SU-DHL-6 (cell line): ENCODE measurements around the gene SIAE.

Experiments
- H2AFZ ChIP-seq: fragments of 200-600 bp; sonication (generic); 2 replicates; pipeline ENCODE4 v1.6.1; 2014; ENCODE audit warnings: low read depth, mild to moderate bottlenecking, moderate library complexity, mixed read lengths, antibody characterized with exemption, low read length; ENCODE audit not compliant: severe bottlenecking
- H3F3A ChIP-seq: fragments of 200-600 bp; shearing (Covaris generic); 2 replicates; pipeline ENCODE4 v1.6.0; 2016; ENCODE audit warnings: antibody characterized with exemption, mild to moderate bottlenecking; ENCODE audit not compliant: insufficient read depth
- H3K27ac ChIP-seq: fragments of 200-600 bp; sonication (generic); 2 replicates; pipeline ENCODE4 v1.5.1; 2016; ENCODE audit warnings: low read depth, mild to moderate bottlenecking, low read length, moderate library complexity, mixed read lengths
- H3K27me3 ChIP-seq: fragments of 200-600 bp; sonication (generic), shearing (Covaris generic); 2 replicates; pipeline ENCODE4 v1.6.0; 2014; ENCODE audit warnings: mild to moderate bottlenecking, low read length
- H3K36me3 ChIP-seq: fragments of 200-600 bp; sonication (generic); 2 replicates; pipeline ENCODE4 v1.6.1; 2014; ENCODE audit warnings: mild to moderate bottlenecking, low read length, mixed read lengths
- H3K4me2 ChIP-seq: fragments of 300-600, 200-600 bp; shearing (Covaris generic), sonication (generic); 2 replicates; pipeline ENCODE4 v1.6.0; 2014; ENCODE audit warnings: low read length, low read depth, mild to moderate bottlenecking; ENCODE audit not compliant: poor library complexity, severe bottlenecking
- H3K4me3 ChIP-seq: fragments of 200-600 bp; sonication (generic); 2 replicates; pipeline ENCODE4 v1.5.1; 2014; ENCODE audit warnings: antibody characterized with exemption, low read length, mild to moderate bottlenecking, mixed read lengths; ENCODE audit not compliant: insufficient read depth, poor library complexity, severe bottlenecking
- H3K79me2 ChIP-seq: fragments of 200-600 bp; sonication (generic); 2 replicates; pipeline ENCODE4 v1.6.1; 2014; ENCODE audit warnings: mild to moderate bottlenecking, low read length, moderate library complexity; ENCODE audit not compliant: insufficient read depth
- H3K9ac ChIP-seq: fragments of 200-600 bp; sonication (generic); 2 replicates; pipeline ENCODE4 v1.7.0; 2014; ENCODE audit warnings: mild to moderate bottlenecking, low read length
- H3K9me2 ChIP-seq: fragments of 200-600 bp; sonication (generic); replicated peaks from 2 replicates; pipeline ENCODE4 v1.6.1; 2014; ENCODE audit warnings: low read length; ENCODE audit not compliant: insufficient read depth
- H3K9me3 ChIP-seq: fragments of 200-600 bp; sonication (generic); 2 replicates; pipeline ENCODE4 v1.6.1; 2014; ENCODE audit warnings: low read length, mixed read lengths; ENCODE audit not compliant: insufficient read depth
- H4K20me1 ChIP-seq: fragments of 200-600 bp; sonication (generic); 2 replicates; pipeline ENCODE4 v1.6.1; 2014; ENCODE audit warnings: low read depth, mild to moderate bottlenecking, antibody characterized with exemption, low read length, moderate library complexity, mixed read lengths
- EZH2phosphoT487 ChIP-seq: fragments of 200-600 bp; sonication (generic), shearing (Covaris generic); conservative IDR thresholded peaks from 2 replicates; pipeline ENCODE4 v1.6.1; 2018; ENCODE audit warnings: mild to moderate bottlenecking, antibody characterized with exemption, low read length, moderate library complexity, mixed read lengths
- TF ChIP-seq, protein P1 (sequence below): fragments of 200-600 bp; sonication (generic); IDR thresholded peaks from one replicate; pipeline ENCODE4 v1.5.1; 2017; ENCODE audit warnings: antibody characterized with exemption, mild to moderate bottlenecking, low read length, moderate library complexity; ENCODE audit not compliant: insufficient read depth, poor library complexity, severe bottlenecking

SIAE gene

DNA sequence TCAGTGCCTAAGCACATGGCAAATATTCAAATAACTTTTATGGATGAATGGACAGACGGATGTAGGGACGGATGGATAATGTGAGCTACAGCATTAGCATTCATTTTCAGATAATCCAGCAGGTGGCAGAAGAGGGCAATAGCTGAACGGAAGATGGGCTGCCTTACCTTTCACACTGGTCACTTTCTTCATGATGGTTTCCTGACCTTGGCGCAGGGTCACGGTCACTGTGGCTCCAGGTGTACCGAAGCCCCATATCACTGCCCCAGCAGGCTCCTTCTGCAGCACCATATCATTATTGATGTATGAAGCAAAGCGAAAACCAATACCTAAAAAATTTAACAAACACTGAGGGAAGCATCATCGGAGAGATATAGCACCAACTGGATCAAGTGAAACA, 4.3 kb downstream of the SIAE start:
- Histone ChIP-seq H3K27ac (no peak overlapping the region), H4K20me1 (no peaks in the 10 kb centered on the region), H3F3A (no peaks in the 10 kb centered on the region; the same call in 1 of the 2 replicates), H2AFZ (no peak overlapping the region), H3K9ac (no peak overlapping the region), H3K79me2 (no peaks in the 10 kb centered on the region), H3K9me2 (no peaks in the 10 kb centered on the region), H3K4me3 (no peak overlapping the region), H3K9me3 (no peaks in the 10 kb centered on the region), H3K4me2 (no peak overlapping the region), H3K27me3 (no peaks in the 10 kb centered on the region), H3K36me3 (no peaks in the 10 kb centered on the region)
- no peak for TF ChIP-seq EZH2phosphoT487
- TF ChIP-seq, protein P1, sequence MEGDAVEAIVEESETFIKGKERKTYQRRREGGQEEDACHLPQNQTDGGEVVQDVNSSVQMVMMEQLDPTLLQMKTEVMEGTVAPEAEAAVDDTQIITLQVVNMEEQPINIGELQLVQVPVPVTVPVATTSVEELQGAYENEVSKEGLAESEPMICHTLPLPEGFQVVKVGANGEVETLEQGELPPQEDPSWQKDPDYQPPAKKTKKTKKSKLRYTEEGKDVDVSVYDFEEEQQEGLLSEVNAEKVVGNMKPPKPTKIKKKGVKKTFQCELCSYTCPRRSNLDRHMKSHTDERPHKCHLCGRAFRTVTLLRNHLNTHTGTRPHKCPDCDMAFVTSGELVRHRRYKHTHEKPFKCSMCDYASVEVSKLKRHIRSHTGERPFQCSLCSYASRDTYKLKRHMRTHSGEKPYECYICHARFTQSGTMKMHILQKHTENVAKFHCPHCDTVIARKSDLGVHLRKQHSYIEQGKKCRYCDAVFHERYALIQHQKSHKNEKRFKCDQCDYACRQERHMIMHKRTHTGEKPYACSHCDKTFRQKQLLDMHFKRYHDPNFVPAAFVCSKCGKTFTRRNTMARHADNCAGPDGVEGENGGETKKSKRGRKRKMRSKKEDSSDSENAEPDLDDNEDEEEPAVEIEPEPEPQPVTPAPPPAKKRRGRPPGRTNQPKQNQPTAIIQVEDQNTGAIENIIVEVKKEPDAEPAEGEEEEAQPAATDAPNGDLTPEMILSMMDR: peak; percentile 35

DNA sequence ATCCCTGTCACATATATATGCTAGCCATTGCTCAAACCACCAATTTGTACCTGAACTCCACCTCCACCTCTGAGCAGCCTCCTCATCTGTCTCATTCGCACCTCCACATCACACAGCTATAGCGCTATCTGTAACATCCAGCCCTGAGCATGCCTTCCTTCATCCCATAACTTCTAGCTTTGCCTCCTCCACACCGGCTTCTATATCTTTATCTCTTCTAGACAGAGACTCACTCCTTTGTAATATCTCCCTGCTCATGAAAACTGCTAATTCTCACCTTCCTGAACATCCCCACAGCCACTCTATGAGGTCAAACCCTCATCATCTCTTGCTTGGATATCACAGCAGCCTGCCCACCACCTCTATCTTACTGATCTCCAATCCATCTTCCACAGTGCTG, 5.9 kb downstream of the SIAE start:
- no peak overlapping the region for H2AFZ ChIP-seq
- TF ChIP-seq, protein P1: no peak
- no peaks in the 10 kb centered on the region for H3K9me3 ChIP-seq
- no peak overlapping the region for H3K27ac ChIP-seq
- H3K4me2 ChIP-seq: no peak overlapping the region
- no peaks in the 10 kb centered on the region for H4K20me1 ChIP-seq
- no peaks in the 10 kb centered on the region for H3K27me3 ChIP-seq
- H3K79me2 ChIP-seq: no peaks in the 10 kb centered on the region
- H3K36me3 ChIP-seq: no peaks in the 10 kb centered on the region
- H3F3A ChIP-seq: no peaks in the 10 kb centered on the region; the same call in 1 of the 2 replicates
- H3K4me3 ChIP-seq: no peak overlapping the region
- no peak overlapping the region for H3K9ac ChIP-seq
- no peaks in the 10 kb centered on the region for H3K9me2 ChIP-seq

DNA sequence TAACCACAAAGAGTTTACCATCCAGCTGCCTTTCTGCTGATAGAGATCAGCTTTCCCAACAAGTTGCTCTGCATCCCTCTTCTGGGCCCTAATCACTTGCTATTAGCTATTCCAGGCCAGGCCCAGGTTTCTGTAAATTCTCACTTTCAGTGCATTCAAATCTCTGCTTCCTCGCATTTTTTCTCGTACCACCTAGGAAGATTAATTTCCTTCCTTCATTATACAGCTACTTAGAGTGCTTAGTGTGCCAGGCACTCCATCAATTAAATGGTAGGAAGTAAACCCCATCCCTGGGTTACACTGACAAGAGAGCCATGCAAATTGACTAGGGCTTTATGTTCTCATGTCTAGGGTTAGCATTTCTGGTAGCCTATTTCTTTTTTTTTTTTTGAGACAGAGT, 9.7 kb downstream of the SIAE start:
- H2AFZ ChIP-seq: no peak overlapping the region
- no peaks in the 10 kb centered on the region for H3K27me3 ChIP-seq
- H3K4me3 ChIP-seq: no peak overlapping the region
- H3K27ac ChIP-seq: no peak overlapping the region
- no peak overlapping the region for H3K4me2 ChIP-seq
- H3K9ac ChIP-seq: no peak overlapping the region
- no peaks in the 10 kb centered on the region for H4K20me1 ChIP-seq
- no peaks in the 10 kb centered on the region for H3F3A ChIP-seq
- H3K79me2 ChIP-seq: no peaks in the 10 kb centered on the region
- H3K9me3 ChIP-seq: no peaks in the 10 kb centered on the region
- TF ChIP-seq, protein P1: no peak
- TF ChIP-seq EZH2phosphoT487: no peak
- no peaks in the 10 kb centered on the region for H3K36me3 ChIP-seq
- H3K9me2 ChIP-seq: no peaks in the 10 kb centered on the region

DNA sequence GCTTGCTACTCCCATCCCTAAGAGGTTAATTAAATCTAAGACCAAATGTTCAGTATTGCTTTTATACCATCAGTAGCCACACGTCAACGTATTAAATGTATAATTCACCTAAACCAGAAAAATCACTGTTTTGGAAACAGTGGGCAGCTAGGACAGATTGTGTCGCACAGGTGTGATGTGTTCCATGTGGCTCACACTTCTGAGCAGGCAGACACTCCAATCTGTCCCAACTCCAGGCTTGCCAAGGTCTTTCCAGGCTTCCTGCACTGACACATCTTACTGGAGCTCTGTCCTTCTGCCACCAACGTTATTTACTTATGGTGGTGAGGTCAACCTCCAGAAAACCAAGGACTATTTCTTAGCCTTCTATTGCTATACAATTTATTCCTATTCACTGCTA, 11.4 kb downstream of the SIAE start:
- H3K9ac ChIP-seq: no peak overlapping the region
- TF ChIP-seq, protein P1: no peak
- no peak for TF ChIP-seq EZH2phosphoT487
- no peak overlapping the region for H3K4me3 ChIP-seq
- H3K79me2 ChIP-seq: no peaks in the 10 kb centered on the region
- no peaks in the 10 kb centered on the region for H3K27me3 ChIP-seq
- no peaks in the 10 kb centered on the region for H3K36me3 ChIP-seq
- H3K27ac ChIP-seq: no peak overlapping the region
- H2AFZ ChIP-seq: no peak overlapping the region
- H3K4me2 ChIP-seq: no peak overlapping the region
- no peaks in the 10 kb centered on the region for H4K20me1 ChIP-seq
- H3F3A ChIP-seq: no peaks in the 10 kb centered on the region
- H3K9me3 ChIP-seq: no peaks in the 10 kb centered on the region
- H3K9me2 ChIP-seq: no peaks in the 10 kb centered on the region
